Mononuclear cell (primary cell): ENCODE data around the gene GNAL. TPM values are rescaled to one million over a fixed set of nuclear protein-coding genes. Genes with fewer than 3 reads are reported as not detected.

ENCODE experiments used
- H3K27me3 ChIP-seq: 2 replicates; pipeline ENCODE4 v1.6.0; 2011; ENCODE audit warnings: low read length, control low read depth; ENCODE audit not compliant: insufficient read depth
- H3K4me1 ChIP-seq: 2 replicates; pipeline ENCODE4 v1.5.1; 2011; ENCODE audit warnings: mild to moderate bottlenecking, low read length, control low read depth; ENCODE audit not compliant: insufficient read depth
- H3K4me3 ChIP-seq: 2 replicates; pipeline ENCODE4 v1.5.1; 2011; ENCODE audit warnings: mild to moderate bottlenecking, low read length, moderate library complexity
- H3K9me3 ChIP-seq: 2 replicates; pipeline ENCODE4 v1.5.1; 2011; ENCODE audit warnings: low read depth, mild to moderate bottlenecking, control low read depth, low read length
- total RNA-seq: library from RNA; depleted of rRNA; stranded (reverse); fragments of >200 nt; gene quantifications from one replicate; pipeline ENCODE4 v1.2.3, GENCODE V29; 2012

Gene GNAL
- total RNA-seq, 1 donor: 0.84 TPM

- H3K9me3 ChIP-seq: no peaks in the 10 kb centered on the region
- H3K4me3 ChIP-seq: no peak overlapping the region
- H3K4me1 ChIP-seq: no peaks in the 10 kb centered on the region
- H3K27me3 ChIP-seq: no peaks in the 10 kb centered on the region
Measured at GRCh38 chr18:11664286-11664685, 24.8 kb upstream of the GNAL start.

- no peaks in the 10 kb centered on the region for H3K27me3 ChIP-seq
- H3K4me1 ChIP-seq: no peaks in the 10 kb centered on the region
- no peak overlapping the region for H3K4me3 ChIP-seq
- H3K9me3 ChIP-seq: no peaks in the 10 kb centered on the region
Measured at GRCh38 chr18:11665146-11665545, 23.9 kb upstream of the GNAL start.

GRCh38 chr18:11665587-11665986, 23.5 kb upstream of the GNAL start:
- no peaks in the 10 kb centered on the region for H3K4me1 ChIP-seq
- H3K4me3 ChIP-seq: no peak overlapping the region
- no peaks in the 10 kb centered on the region for H3K27me3 ChIP-seq
- H3K9me3 ChIP-seq: no peaks in the 10 kb centered on the region

- Histone ChIP-seq H3K27me3 (no peaks in the 10 kb centered on the region), H3K4me1 (no peaks in the 10 kb centered on the region), H3K4me3 (no peak overlapping the region)
Measured at GRCh38 chr18:11666176-11666575, 22.9 kb upstream of the GNAL start.

GRCh38 chr18:11666831-11667230, 22.2 kb upstream of the GNAL start:
- Histone ChIP-seq H3K4me3 (no peak overlapping the region), H3K4me1 (no peaks in the 10 kb centered on the region), H3K27me3 (no peaks in the 10 kb centered on the region), H3K9me3 (no peaks in the 10 kb centered on the region)

More at GRCh38 chr18:11666176-11666575, 22.9 kb upstream of the GNAL start:
- H3K9me3 ChIP-seq: no peaks in the 10 kb centered on the region

GRCh38 chr18:11667578-11667977, 21.5 kb upstream of the GNAL start:
- H3K27me3 ChIP-seq: no peaks in the 10 kb centered on the region
- no peaks in the 10 kb centered on the region for H3K9me3 ChIP-seq
- no peaks in the 10 kb centered on the region for H3K4me1 ChIP-seq
- H3K4me3 ChIP-seq: no peak overlapping the region

- Histone ChIP-seq H3K4me1 (no peaks in the 10 kb centered on the region), H3K4me3 (no peak overlapping the region), H3K9me3 (no peaks in the 10 kb centered on the region), H3K27me3 (no peaks in the 10 kb centered on the region)
Measured at GRCh38 chr18:11668441-11669169, 20.5 kb upstream of the GNAL start.

GRCh38 chr18:11669271-11669947, 19.7 kb upstream of the GNAL start:
- H3K9me3 ChIP-seq: no peaks in the 10 kb centered on the region
- H3K4me1 ChIP-seq: no peaks in the 10 kb centered on the region
- no peaks in the 10 kb centered on the region for H3K27me3 ChIP-seq
- no peak overlapping the region for H3K4me3 ChIP-seq

GRCh38 chr18:11669948-11670275, 19.2 kb upstream of the GNAL start:
- Histone ChIP-seq H3K4me3 (no peak overlapping the region), H3K4me1 (no peaks in the 10 kb centered on the region), H3K9me3 (no peaks in the 10 kb centered on the region), H3K27me3 (no peaks in the 10 kb centered on the region)

- no peaks in the 10 kb centered on the region for H3K9me3 ChIP-seq
- H3K4me1 ChIP-seq: no peaks in the 10 kb centered on the region
- H3K4me3 ChIP-seq: no peak overlapping the region
- no peaks in the 10 kb centered on the region for H3K27me3 ChIP-seq
Measured at GRCh38 chr18:11671156-11671555, 17.9 kb upstream of the GNAL start.

- Histone ChIP-seq H3K27me3 (no peaks in the 10 kb centered on the region), H3K4me3 (no peak overlapping the region), H3K4me1 (no peaks in the 10 kb centered on the region), H3K9me3 (no peaks in the 10 kb centered on the region)
Measured at GRCh38 chr18:11672198-11672597, 16.9 kb upstream of the GNAL start.

GRCh38 chr18:11672846-11673454, 16.1 kb upstream of the GNAL start:
- H3K4me3 ChIP-seq: no peak overlapping the region
- H3K9me3 ChIP-seq: no peaks in the 10 kb centered on the region
- no peaks in the 10 kb centered on the region for H3K27me3 ChIP-seq
- no peaks in the 10 kb centered on the region for H3K4me1 ChIP-seq

GRCh38 chr18:11673560-11673959, 15.5 kb upstream of the GNAL start:
- no peak overlapping the region for H3K4me3 ChIP-seq
- H3K4me1 ChIP-seq: no peaks in the 10 kb centered on the region
- H3K27me3 ChIP-seq: no peaks in the 10 kb centered on the region
- H3K9me3 ChIP-seq: no peaks in the 10 kb centered on the region

GRCh38 chr18:11674119-11674518, 14.9 kb upstream of the GNAL start:
- Histone ChIP-seq H3K9me3 (no peaks in the 10 kb centered on the region), H3K27me3 (no peaks in the 10 kb centered on the region), H3K4me1 (no peaks in the 10 kb centered on the region), H3K4me3 (no peak overlapping the region)

GRCh38 chr18:11676386-11676785, 12.7 kb upstream of the GNAL start:
- Histone ChIP-seq H3K4me1 (no peaks in the 10 kb centered on the region), H3K9me3 (no peaks in the 10 kb centered on the region)

GRCh38 chr18:11676867-11677266, 12.2 kb upstream of the GNAL start:
- H3K4me1 ChIP-seq: no peaks in the 10 kb centered on the region
- peaks cover 3% of the 10 kb centered on the region for H3K27me3 ChIP-seq
- H3K4me3 ChIP-seq: no peak overlapping the region
- no peaks in the 10 kb centered on the region for H3K9me3 ChIP-seq

More at GRCh38 chr18:11676386-11676785, 12.7 kb upstream of the GNAL start:
- H3K4me3 ChIP-seq: no peak overlapping the region
- no peaks in the 10 kb centered on the region for H3K27me3 ChIP-seq
